ENCODE results near the gene SVOPL. TPM values are rescaled to one million over a fixed set of nuclear protein-coding genes. Genes with fewer than 3 reads are reported as not detected.

SVOPL gene
- total RNA-seq, 2 experiments from 2014 or later: 3.5 to 4.3 TPM

GRCh38 chr7:138546064-138546619 lies 155.0 kb downstream of the SVOPL start:
- H3K9me3 Mint-ChIP-seq (ENCODE audit: insufficient read depth): no peaks in the 10 kb centered on the region

GRCh38 chr7:138545123-138545522 lies 156.0 kb downstream of the SVOPL start:
- Mint-ChIP-seq H3K9me3 (ENCODE audit: insufficient read depth) (no peaks in the 10 kb centered on the region), H3K4me1 (ENCODE audit: low read depth) (peaks cover 11% of the 10 kb centered on the region), H3K27ac (no peak overlapping the region), H3K4me3 (no peak overlapping the region), H3K36me3 (ENCODE audit: low read depth) (peaks cover 75% of the 10 kb centered on the region), H3K27me3 (ENCODE audit: low read depth) (no peaks in the 10 kb centered on the region)
- POLR2A ChIA-PET: no interaction called here
- CTCF ChIA-PET: no interaction called here
- ATAC-seq (no peak), DNase-seq (no peak)

More at GRCh38 chr7:138546064-138546619, 155.0 kb downstream of the SVOPL start:
- no peaks in the 10 kb centered on the region for H3K27me3 Mint-ChIP-seq (ENCODE audit: low read depth)
- no peak for DNase-seq
- ChIA-PET CTCF (no interaction called here), POLR2A (no interaction called here)
- H3K36me3 Mint-ChIP-seq (ENCODE audit: low read depth): peaks cover 77% of the 10 kb centered on the region
- H3K4me1 Mint-ChIP-seq (ENCODE audit: low read depth): peaks cover 11% of the 10 kb centered on the region
- ATAC-seq: no peak
- H3K4me3 Mint-ChIP-seq: no peak overlapping the region
- H3K27ac Mint-ChIP-seq: no peak overlapping the region

Other genes with a start within 250 kb of the SVOPL start
- 10 to 100 TPM; 26.1 to 26.2 TPM for gene TRIM24, start 241.1 kb downstream of the SVOPL start, total RNA-seq
- not detected for gene TMEM213, start 96.6 kb upstream of the SVOPL start, total RNA-seq
- not detected for gene ATP6V0A4, start 96.8 kb upstream of the SVOPL start, total RNA-seq

All from activated CD8-positive, alpha-beta T cell treated with anti-CD3 and anti-CD28 coated beads, Interleukin-2, amount 10 ng/mL, durations not matched to agents 7 days and 5 days (primary cell).